Medulla oblongata (tissue), 1 donor: ENCODE results near the gene NOS1AP.
"Not testable (repeated sequence)": the region's sequence is repeated elsewhere in the genome, so short reads cannot be mapped to it uniquely, and the experiment has no call there.

Experiments
- DNase-seq: peaks from one replicate; pipeline ENCODE4 v3.0.0-alpha.2; 2015; ENCODE audit errors: extremely low spot score

The NOS1AP gene

GRCh38 chr1:162328512-162328911, 259.0 kb downstream of the NOS1AP start:
- no peak for DNase-seq

- no peak for DNase-seq
Measured at GRCh38 chr1:162329826-162330225, 260.3 kb downstream of the NOS1AP start.

GRCh38 chr1:162333991-162334390, 264.5 kb downstream of the NOS1AP start:
- DNase-seq: no peak

GRCh38 chr1:162335126-162335525, 265.6 kb downstream of the NOS1AP start:
- peak; percentile 69 for DNase-seq

GRCh38 chr1:162336621-162337285, 267.3 kb downstream of the NOS1AP start:
- DNase-seq: no peak

- no peak for DNase-seq
Measured at GRCh38 chr1:162342452-162342983, 273.0 kb downstream of the NOS1AP start.

- DNase-seq: no peak
Measured at GRCh38 chr1:162343470-162343869, 274.0 kb downstream of the NOS1AP start.

GRCh38 chr1:162347281-162347680, 277.8 kb downstream of the NOS1AP start:
- DNase-seq: no peak

- DNase-seq: no peak
Measured at GRCh38 chr1:162349635-162350330, 280.3 kb downstream of the NOS1AP start.

- DNase-seq: no peak
Measured at GRCh38 chr1:162351246-162351842, 281.9 kb downstream of the NOS1AP start.

- not testable (repeated sequence) for DNase-seq
Measured at GRCh38 chr1:162351874-162352273, 282.4 kb downstream of the NOS1AP start.

GRCh38 chr1:162353078-162353477, 283.6 kb downstream of the NOS1AP start:
- DNase-seq: no peak

- no peak for DNase-seq
Measured at GRCh38 chr1:162353702-162354101, 284.2 kb downstream of the NOS1AP start.

- peak; percentile 31 for DNase-seq
Measured at GRCh38 chr1:162357681-162358266, 288.3 kb downstream of the NOS1AP start.

- DNase-seq: no peak
Measured at GRCh38 chr1:162358928-162359327, 289.4 kb downstream of the NOS1AP start.

- DNase-seq: no peak
Measured at GRCh38 chr1:162359523-162360236, 290.2 kb downstream of the NOS1AP start.

GRCh38 chr1:162360237-162360873, 290.9 kb downstream of the NOS1AP start:
- DNase-seq: no peak

- DNase-seq: no peak
Measured at GRCh38 chr1:162360874-162361260, 291.4 kb downstream of the NOS1AP start.

- no peak for DNase-seq
Measured at GRCh38 chr1:162361349-162361748, 291.9 kb downstream of the NOS1AP start.

- no peak for DNase-seq
Measured at GRCh38 chr1:162363823-162364222, 294.3 kb downstream of the NOS1AP start.

GRCh38 chr1:162364498-162364897, 295.0 kb downstream of the NOS1AP start:
- DNase-seq: no peak
